ENCODE results near the gene LYPD6. TPM values are rescaled to one million over a fixed set of nuclear protein-coding genes. Genes with fewer than 3 reads are reported as not detected.

The LYPD6 gene
- total RNA-seq, 1 donor from 2014 or later: 3.4 TPM

DNA sequence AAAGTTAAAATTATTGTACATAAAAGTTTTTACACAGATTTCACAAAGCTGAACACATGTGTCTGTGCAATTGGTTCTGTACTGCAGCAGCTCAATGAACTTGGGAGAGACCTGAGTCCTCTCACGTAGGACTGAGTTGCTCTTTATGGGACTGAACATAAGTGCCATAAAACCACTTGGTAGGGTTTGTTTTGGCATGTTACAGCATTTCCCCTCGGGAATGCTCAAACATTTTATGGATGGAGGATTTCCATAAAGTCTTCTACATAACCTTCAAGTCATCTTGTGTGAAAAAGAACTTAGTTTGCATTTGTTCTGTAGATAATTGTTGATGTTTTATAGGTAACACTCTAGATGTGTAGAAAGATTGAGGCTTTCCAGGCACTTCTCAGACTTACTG, 15.9 kb downstream of the LYPD6 start:
- no peak for DNase-seq (ENCODE audit: low read depth)

- no peak for DNase-seq (ENCODE audit: low read depth)
These were observed 17.9 kb downstream of the LYPD6 start for GRCh38 chr2:149348291-149348690.

DNA sequence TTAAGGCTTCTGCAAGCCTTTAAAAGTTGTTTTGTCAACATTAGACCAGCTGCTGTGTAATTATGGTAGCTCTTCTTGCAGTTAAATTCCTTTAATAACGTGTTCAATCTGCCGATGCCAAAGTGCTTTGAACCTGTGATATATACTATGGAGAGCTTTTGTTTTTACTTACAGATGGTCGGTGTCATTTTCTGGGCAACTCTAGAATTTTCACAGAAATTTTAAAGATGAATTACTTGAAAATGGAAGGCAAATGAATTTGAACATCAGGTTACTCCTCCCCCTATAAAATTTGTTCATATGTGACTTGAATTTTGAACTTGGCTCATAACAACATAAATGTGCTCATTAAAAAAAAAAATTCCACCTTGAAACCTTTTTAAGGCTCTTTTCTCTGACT, 23.0 kb downstream of the LYPD6 start:
- no peak for DNase-seq (ENCODE audit: low read depth)

- no peak for DNase-seq (ENCODE audit: low read depth)
These were observed 25.5 kb downstream of the LYPD6 start for GRCh38 chr2:149355716-149356422.

- no peak for DNase-seq (ENCODE audit: low read depth)
These were observed 26.7 kb downstream of the LYPD6 start for GRCh38 chr2:149357058-149357457.

- peak; percentile 14 for DNase-seq (ENCODE audit: low read depth)
These were observed 29.7 kb downstream of the LYPD6 start for GRCh38 chr2:149360106-149360505.

GRCh38 chr2:149363958-149364357, 33.6 kb downstream of the LYPD6 start:
- peak; percentile 13 for DNase-seq (ENCODE audit: low read depth)

GRCh38 chr2:149364839-149365238, 34.5 kb downstream of the LYPD6 start:
- DNase-seq (ENCODE audit: low read depth): no peak

GRCh38 chr2:149365931-149366583, 35.7 kb downstream of the LYPD6 start:
- DNase-seq (ENCODE audit: low read depth): no peak

- no peak for DNase-seq (ENCODE audit: low read depth)
These were observed 39.8 kb downstream of the LYPD6 start for GRCh38 chr2:149370061-149370775.

- no peak for DNase-seq (ENCODE audit: low read depth)
These were observed 41.1 kb downstream of the LYPD6 start for GRCh38 chr2:149371476-149371875.

GRCh38 chr2:149375801-149376361, 45.5 kb downstream of the LYPD6 start:
- DNase-seq (ENCODE audit: low read depth): no peak

DNA sequence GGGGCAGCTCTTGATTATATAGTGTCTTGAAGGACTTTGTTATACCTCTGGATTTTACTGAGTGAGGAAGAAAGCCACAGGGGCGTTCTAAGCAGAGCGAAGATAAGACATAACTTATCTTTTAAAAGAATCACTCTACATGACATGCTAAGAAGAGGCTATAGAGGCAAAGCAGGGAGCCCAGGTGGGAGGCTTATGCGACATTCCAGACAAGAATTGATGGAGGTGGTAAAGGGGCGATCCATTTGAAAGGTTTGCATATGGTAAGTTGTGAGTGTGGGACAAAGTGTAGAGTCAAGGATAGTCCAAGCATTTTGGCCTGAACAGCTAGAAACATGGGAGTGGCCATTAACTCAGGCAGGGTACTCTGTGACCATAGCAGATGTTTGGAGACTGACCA, 49.8 kb downstream of the LYPD6 start:
- DNase-seq (ENCODE audit: low read depth): no peak

GRCh38 chr2:149383340-149383739, 53.0 kb downstream of the LYPD6 start:
- DNase-seq (ENCODE audit: low read depth): peak; percentile 36

DNA sequence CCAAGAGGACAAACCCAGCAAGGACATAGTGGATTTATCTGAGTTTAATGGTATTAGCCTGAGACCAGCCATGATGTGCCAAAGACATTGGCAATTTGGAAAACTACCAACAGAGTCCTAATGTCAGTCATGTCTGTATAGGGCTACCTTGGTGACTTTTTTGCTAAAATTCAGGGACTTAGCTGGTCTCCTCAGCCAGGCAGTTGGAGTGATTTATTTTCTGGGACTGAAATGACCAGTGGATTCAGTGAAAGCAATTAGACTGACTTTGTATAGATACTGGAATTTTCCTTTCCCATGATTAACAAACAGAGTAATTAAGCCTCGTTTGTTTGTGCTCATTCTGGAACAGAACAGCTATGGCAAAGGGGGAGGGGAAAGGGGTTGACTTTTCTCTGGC, 55.0 kb downstream of the LYPD6 start:
- no peak for DNase-seq (ENCODE audit: low read depth)

DNA sequence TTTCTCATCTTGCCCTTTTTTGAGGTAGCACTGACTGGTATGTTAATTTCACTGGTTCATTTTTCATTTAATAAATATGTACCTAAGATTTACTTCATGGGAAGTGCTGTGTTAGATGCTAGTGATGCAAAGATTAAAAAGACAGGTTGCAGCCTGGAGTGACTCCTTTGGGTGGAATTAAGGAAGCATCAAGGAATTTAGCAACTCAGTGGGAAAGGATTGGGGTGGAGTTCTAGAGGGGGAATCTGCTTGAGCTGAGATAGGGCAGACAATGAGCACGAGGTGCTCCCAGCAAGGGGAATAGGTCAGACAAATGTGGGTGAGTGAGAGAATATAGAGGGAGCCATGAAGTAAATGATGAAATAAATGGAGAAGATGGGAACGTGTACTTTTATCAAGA, 57.0 kb downstream of the LYPD6 start:
- DNase-seq (ENCODE audit: low read depth): no peak

GRCh38 chr2:149388120-149388816, 57.9 kb downstream of the LYPD6 start:
- DNase-seq (ENCODE audit: low read depth): peak; percentile 22

DNA sequence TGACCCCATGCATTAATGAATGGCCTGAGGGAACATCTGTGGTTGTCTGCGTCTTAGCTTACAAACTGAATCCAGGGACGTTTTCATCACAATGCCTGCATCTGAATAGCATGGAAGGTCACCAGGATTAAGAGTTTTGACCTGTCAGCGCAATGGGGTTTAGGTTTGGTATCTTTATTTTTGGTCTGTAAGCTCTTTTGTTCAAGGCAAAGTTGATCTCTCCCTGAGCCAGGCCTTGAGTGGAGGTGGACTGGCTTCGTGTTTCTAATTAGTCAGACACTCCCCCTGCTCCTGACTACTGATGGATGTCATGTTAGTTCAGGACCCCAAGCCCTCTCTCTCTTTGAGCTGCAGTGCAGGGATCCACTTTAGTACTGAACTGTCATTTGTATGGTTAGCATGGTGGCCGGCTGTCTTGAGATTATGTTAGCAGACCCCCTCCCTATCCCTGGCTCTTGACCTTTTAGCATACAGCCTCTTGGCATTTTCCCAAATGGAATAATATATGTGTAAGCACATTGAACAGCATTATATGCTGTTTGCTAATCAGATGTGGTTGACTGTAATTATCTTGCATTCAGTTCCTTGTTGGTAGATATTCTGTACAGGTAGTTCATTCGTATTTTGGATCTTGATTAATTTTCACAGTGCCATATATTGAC, 59.2 kb downstream of the LYPD6 start:
- DNase-seq (ENCODE audit: low read depth): no peak

DNA sequence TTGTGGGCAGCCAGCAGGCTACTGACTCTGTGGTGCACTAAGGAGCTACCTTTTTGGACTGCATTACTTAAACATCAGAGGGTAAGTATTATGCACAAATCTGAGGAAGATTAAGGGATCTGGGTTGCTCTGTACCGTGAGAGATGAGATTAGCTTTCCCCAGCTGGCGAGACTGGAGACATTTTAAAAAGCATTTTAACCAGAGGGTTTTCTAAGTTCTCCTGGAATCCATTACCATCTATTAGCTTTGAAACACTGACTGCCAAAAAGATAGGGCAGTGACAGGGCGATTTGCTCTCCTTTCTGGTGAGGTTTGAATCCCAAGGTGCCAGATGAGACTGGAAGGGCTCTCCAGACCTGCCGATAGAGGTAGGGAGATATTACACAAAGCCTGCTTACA, 63.2 kb downstream of the LYPD6 start:
- no peak for DNase-seq (ENCODE audit: low read depth)

GRCh38 chr2:149394864-149395263, 64.5 kb downstream of the LYPD6 start:
- DNase-seq (ENCODE audit: low read depth): no peak
